HL-60/S4 treated with phorbol 12-myristate 13-acetate at 8.2 ng/mL for 4 days and 3 days (cell line): Measurements from ENCODE around the gene C19orf12.

Experiments
- in situ Hi-C: fragments of 300-500 bp; cut with MboI; formaldehyde crosslinking; loops from 2 replicates; pipeline ENCODE4 v1.15.0; 2022; ENCODE audit warnings: low sequenced_read_pairs

C19orf12 gene

GRCh38 chr19:29700498-29700897, 14.6 kb downstream of the C19orf12 start:
- in situ Hi-C loops, result no loop called here

DNA sequence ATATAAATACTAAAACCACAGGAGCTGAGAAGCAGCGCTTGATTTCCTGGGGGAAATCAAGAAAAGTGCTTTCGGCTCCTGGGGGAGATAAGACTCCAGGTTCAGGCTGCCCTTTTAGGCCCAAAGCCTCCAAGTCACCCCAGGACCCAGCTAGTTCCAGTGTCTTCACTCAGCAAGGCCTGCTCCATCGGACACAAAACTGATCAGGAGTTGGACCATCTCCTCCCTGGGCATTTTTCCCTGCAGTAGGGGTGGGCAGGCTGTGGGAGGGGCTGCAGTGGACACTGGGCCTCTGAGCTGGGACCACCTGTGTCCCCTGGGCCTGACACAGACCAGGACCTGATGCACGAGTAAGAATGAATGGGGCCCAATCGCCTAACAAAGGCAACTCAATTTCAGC, 15.2 kb downstream of the C19orf12 start:
- in situ Hi-C loops, result no loop called here

DNA sequence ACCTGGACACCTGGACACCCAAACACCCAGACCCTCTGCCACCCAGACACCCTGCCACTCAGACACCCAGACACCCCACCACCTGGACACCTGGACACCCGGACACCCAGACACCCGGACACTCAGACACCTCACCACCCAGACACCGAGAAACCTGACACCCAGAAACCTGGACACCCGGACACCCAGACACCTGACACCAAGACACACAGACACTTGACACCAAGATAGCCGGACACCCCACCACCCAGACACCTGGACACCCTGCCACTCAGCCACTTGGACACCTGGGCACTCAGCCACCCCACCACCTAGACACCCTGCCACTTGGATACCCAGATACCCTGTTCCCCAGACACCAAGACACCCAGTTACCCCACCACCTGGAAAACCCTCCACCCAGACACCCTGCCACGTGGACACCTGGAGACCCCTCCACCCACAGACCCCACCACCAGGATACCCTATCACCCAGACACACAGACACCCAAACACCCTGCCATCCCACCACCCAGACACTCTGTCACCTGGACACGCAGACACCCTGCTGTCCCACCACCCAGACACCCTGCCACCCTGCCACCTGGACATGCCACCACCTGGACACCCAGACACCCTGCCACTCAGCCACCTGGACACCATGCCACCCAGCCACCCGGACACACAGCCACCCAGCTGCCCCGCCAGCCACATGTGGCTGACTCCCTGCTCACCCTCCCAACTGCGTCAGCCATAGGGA, 17.4 kb downstream of the C19orf12 start:
- in situ Hi-C loops, result no loop called here

- in situ Hi-C loops, result no loop called here
Measured at GRCh38 chr19:29696565-29696846, 18.6 kb downstream of the C19orf12 start.

DNA sequence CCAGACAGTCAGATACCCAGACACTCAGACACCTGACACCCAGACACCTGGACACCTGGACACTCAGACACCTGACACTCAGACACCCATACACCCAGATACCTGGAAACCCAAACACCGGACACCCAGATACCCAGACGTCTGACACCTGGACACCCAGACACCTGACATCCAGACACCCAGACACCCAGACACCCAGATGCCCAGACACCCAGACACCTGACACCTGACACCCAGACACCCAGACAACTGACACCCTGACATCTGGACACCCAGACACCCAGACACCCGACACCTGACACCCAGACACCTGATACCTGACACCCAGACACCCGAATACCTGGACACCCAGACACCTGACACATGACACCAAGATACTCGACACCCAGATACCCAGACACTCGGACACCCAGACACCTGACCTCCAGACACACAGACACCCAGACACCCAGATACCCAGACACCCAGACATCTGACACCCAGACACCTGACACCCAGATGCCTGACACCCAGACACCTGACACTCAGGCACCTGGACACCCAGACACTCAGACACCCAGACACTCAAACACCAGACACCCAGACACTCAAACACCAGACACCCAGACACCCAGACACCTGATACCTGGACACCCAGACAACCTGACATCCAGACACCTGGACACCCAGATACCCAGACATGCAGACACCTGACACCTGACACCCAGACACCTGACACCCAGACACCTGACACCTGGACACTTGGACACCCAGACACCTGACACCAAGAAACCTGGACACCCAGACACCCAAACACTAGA, 19.1 kb downstream of the C19orf12 start:
- in situ Hi-C loops, result no loop called here

GRCh38 chr19:29694669-29695627, 20.1 kb downstream of the C19orf12 start:
- in situ Hi-C loops, result loop anchor here (5.0 kb wide), 1 partner anchor 88 kb away; the partner anchor contains the start of gene POP4

DNA sequence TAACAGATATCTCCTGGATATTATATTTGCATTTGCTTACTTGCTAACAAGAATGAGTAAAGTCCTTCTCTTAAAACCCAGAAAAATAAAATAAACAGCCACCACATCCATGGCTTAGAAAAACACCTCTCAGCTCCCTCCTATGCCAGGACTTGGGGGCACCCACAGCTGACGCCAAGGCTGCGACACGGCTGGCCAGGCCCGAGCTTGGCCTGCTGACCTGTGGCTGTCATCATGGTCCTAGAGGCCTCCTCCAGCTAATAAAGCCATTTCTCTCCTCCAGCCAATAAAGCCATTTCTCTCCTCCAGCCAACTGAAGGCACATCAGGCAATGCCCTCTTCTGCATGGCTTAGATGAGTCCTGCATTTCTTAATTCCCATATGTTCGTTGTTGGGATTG, 20.9 kb downstream of the C19orf12 start:
- in situ Hi-C loops, result loop anchor here (5.0 kb wide), 1 partner anchor 87 kb away; the partner anchor contains the start of gene POP4

- in situ Hi-C loops, result loop anchor here (5.0 kb wide), 1 partner anchor 84 kb away; the partner anchor contains the start of gene POP4
Measured at GRCh38 chr19:29690842-29691241, 24.2 kb downstream of the C19orf12 start.

GRCh38 chr19:29687897-29688728, 26.9 kb downstream of the C19orf12 start:
- in situ Hi-C loops, result no loop called here

GRCh38 chr19:29687244-29687896, 27.7 kb downstream of the C19orf12 start:
- in situ Hi-C loops, result no loop called here

DNA sequence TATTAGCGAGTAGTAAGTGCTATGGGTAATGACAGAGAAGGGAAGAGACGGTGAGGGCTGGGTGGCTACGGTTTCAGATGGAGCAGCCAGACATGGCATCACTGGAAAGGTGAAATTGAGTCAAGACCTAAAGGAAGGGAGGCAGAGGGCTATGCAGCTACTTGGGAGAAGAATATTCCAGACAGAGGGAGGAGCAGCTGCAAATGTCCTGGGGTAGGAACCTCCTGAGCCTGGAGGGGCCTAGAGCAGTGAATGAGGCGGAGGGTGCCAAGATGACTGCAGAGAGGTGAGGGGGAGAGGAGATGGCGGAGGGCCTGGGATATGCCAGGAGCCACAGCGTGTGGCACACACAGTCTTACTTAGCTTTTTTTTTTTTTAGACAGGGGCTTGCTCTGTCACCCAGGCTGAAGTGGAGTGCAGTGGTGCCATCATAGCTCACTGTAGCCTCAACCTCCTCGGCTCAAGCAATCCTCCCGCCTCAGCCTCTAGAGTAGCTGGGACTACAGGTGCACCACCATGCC, 28.7 kb downstream of the C19orf12 start:
- in situ Hi-C loops, result no loop called here

GRCh38 chr19:29685326-29685725, 29.7 kb downstream of the C19orf12 start:
- in situ Hi-C loops, result no loop called here

DNA sequence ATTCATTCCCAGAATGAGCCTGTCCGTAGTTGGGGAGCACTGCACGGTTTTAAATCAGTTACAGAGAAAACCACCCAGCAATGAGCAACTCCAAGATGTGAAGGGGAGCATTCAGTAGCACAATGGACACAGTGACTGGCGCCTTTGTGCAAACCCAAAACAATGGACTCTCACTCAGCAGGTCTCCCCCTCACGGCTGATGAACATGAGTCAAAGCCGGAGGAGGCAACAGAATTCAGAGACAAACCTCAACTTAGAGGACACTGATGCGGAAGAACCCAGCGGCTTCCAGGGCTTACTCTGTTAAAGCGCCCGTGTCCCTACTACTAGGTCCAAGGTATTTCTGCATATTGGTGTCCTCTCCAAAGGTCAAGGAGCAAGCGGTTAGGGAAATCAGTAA, 32.1 kb downstream of the C19orf12 start:
- in situ Hi-C loops, result no loop called here

DNA sequence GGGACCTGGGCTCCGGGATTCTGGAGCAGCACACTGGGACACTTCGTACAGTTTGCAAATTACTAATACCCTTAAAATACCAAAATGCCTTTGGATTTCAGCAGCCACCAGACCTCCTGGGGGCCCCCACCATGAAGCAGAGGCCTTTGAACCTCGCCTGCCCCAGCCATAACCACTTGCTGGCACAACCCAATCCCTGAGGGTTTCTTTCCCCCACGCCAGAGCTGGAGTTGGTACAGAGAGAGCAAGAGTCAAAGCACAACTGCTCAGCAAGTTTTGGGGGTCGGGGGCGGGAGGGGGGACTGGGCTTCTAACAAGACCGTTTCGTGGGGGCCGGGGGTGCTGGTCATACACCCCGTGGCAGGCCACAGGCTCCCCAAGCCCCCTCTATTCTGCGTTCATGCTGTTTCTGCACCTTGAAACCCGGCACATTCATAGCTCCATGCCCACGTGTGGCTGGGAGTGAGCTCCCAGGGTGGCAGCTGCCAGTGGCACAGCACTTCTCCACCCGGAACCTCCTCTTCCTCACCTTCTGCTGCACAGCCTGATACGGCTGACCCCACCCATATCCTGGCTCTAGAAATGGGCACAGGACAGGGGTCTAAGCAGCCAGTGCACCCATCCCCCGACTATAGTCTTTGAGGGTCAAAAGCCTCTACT, 32.7 kb downstream of the C19orf12 start:
- in situ Hi-C loops, result no loop called here

- in situ Hi-C loops, result no loop called here
Measured at GRCh38 chr19:29681422-29682235, 33.4 kb downstream of the C19orf12 start.

- in situ Hi-C loops, result no loop called here
Measured at GRCh38 chr19:29680937-29681336, 34.1 kb downstream of the C19orf12 start.

DNA sequence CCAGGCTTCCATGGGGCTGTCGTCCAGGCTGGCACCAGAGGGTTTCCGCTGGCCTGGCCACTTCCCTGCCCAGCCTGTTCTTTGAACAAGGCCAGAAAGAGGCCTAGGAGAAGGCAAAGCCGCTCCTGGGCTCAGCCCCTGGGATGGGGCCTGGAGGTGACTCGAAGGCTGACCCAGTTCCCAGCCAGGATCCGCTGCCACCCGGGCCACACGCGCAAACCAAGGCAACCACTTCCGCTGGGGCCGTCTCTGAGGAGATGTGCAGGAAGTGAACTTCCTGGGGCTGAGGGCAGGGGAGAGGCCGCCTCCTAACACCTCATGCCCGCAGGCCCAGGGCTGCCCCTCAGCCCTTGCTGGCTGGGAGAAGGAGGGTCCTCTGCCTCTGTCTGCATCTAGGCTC, 34.6 kb downstream of the C19orf12 start:
- in situ Hi-C loops, result no loop called here

GRCh38 chr19:29679598-29680210, 35.4 kb downstream of the C19orf12 start:
- in situ Hi-C loops, result no loop called here
